GM18951 (cell line): ENCODE data around the gene EPPIN.

Experiments used
- POLR2A ChIP-seq: IDR thresholded peaks from 4 replicates; pipeline ENCODE4 v1.6.1; 2011; ENCODE audit warnings: mild to moderate bottlenecking; ENCODE audit not compliant: insufficient read length, insufficient read depth; ENCODE audit errors: extremely low read depth
- in situ Hi-C: fragments of 300-500 bp; cut with MboI; formaldehyde crosslinking; loops from one replicate; pipeline ENCODE4 v1.12.0; 2022; ENCODE audit warnings: low sequenced_read_pairs, mixed read lengths, inconsistent platforms; ENCODE audit not compliant: unreplicated experiment

EPPIN gene

DNA sequence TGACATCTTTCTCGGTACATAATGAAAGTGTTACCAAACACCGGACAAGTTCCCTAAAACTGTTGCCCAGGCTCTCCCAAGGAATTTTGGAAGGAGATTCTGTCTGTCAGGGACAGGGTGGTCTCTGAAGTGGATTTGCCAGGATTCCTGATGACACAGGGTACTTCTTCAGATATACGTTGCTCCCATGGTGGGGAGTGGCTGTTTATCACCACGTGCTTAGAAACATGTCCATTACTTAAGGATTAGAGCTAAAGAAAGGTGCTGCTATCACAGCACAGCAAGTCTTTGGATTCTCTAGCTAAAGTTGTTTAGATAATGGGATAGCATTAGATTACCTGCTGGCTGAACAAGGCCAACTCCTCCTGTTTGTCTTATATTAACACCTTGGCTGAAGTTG, 38.1 kb downstream of the EPPIN start:
- in situ Hi-C loops, result no loop called here
- no peak for TF ChIP-seq POLR2A

GRCh38 chr20:45508068-45508886, 38.9 kb downstream of the EPPIN start:
- TF ChIP-seq POLR2A, result no peak
- in situ Hi-C loops, result no loop called here

DNA sequence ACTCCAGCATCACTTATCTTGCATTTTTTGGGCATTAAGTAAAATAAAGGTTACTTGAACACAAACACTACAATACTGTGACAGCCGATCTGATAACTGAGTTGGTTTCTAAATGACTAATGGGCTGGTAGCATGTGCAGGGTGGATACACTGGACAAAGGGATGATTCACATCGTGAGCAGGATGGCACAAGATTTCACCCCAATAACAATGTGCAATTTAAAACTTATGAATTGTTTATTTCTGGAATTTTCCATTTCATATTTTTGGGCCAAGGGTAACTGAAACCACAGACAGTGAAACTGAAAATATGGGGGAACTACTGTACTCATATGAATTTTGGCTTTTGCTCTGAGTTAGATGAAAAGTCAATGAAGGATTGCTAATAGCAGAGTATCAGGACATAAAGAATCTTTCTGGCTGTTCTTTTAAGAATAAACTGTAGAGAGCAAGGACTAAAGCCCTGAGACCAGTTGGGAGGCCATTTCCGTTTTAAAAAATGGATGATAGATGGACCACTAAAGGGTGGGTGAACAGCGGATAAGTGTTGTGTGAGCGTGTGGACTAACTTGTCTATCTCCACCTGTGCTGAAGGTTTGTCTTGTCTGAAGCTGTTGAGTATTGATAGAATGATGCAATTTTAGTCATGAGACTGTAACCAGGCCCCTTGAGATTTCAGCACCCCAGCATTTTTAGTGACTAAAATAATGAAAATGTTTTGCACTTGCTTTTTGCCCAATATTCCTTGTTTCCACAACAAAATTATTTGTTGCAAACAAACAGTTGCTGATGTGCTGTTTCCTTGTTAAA, 40.0 kb downstream of the EPPIN start:
- no peak for TF ChIP-seq POLR2A
- in situ Hi-C loops, result no loop called here

- no peak for TF ChIP-seq POLR2A
- in situ Hi-C loops, result no loop called here
Observed at GRCh38 chr20:45506398-45506797, 40.8 kb downstream of the EPPIN start.

GRCh38 chr20:45503403-45503802, 43.8 kb downstream of the EPPIN start:
- no peak for TF ChIP-seq POLR2A
- in situ Hi-C loops, result no loop called here

- in situ Hi-C loops, result no loop called here
- TF ChIP-seq POLR2A, result no peak
Observed at GRCh38 chr20:45502561-45502960, 44.6 kb downstream of the EPPIN start.

- in situ Hi-C loops, result no loop called here
- no peak for TF ChIP-seq POLR2A
Observed at GRCh38 chr20:45501600-45501999, 45.6 kb downstream of the EPPIN start.

GRCh38 chr20:45500022-45500421, 47.2 kb downstream of the EPPIN start:
- TF ChIP-seq POLR2A, result no peak
- in situ Hi-C loops, result no loop called here

DNA sequence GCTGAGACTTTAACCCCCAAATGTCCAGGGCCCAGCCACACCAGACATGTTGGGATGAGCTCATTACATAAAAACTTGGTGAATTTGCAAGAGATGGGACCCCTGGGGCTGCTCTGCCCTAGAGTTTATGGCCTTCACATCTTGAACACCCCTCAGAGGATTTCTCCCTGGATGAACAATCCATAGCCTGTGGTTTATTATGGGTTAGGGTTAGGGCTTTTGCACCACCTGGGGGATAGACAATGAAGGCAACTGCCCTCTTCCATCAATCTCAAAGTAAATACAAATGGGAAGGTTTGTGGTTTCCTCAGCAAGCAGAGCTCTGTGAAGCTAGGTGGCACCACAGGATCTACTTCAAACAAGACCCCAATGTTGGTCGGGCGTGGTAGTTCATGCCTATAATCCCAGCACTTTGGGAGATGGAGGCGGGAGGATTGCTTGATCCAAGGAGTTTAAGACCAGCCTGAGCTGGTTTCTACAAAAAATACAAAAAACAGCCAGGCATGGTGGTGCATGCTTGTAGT, 49.2 kb downstream of the EPPIN start:
- in situ Hi-C loops, result no loop called here
- TF ChIP-seq POLR2A, result no peak

GRCh38 chr20:45496166-45496565, 51.0 kb downstream of the EPPIN start:
- in situ Hi-C loops, result no loop called here
- TF ChIP-seq POLR2A, result no peak

DNA sequence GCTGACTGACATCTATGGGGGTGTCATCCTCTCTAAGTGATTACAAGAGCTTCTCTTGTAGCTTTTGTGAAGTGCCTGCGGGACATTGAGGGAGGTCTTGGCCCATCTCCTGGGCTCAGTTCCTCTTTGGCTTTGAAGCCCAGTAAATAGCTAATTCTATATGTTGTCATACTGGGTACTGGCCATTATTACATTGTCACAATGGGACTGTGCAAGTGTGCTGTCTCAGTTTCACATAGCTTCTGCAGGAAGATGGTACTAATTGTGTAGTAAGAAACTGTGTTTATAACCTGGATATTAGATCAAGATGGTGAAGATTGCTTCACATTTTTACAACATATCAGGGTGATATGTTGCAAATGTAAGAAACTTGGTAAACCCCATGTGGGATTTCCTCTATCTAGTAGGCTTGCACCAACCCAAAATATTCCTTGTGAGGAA, 51.7 kb downstream of the EPPIN start:
- in situ Hi-C loops, result no loop called here
- no peak for TF ChIP-seq POLR2A
